HepG2 (cell line): ENCODE measurements around the gene NSD1. TPM values are rescaled to one million over a fixed set of nuclear protein-coding genes. Genes with fewer than 3 reads are reported as not detected.

ENCODE experiments used
- FOXA1 ChIP-seq, 2 experiments: fragments of 450-650 bp in 1 of 2; sonication (generic) in 1 of 2; formaldehyde crosslinking in 1 of 2; IDR thresholded peaks; 2 replicates each; pipeline versions ENCODE4 v1.4.0 to v1.6.1; 2016 to 2020; ENCODE audit warnings: missing genetic modification reagents in 1 of 2
- HES4 ChIP-seq: sonication (generic); formaldehyde crosslinking; IDR thresholded peaks from 2 replicates; pipeline ENCODE4 v1.9.0; 2021; ENCODE audit warnings: mild to moderate bottlenecking, missing genetic modification reagents, borderline replicate concordance
- MEIS1 ChIP-seq: sonication (generic); formaldehyde crosslinking; IDR thresholded peaks from 2 replicates; pipeline ENCODE4 v1.9.0; 2021; ENCODE audit warnings: mild to moderate bottlenecking, missing genetic modification reagents, moderate library complexity, borderline replicate concordance
- PHF5A ChIP-seq: IDR thresholded peaks from one replicate; pipeline ENCODE4 v1.6.1; 2018; ENCODE audit warnings: low read depth, missing genetic modification reagents; ENCODE audit not compliant: unreplicated experiment
- PHF8 ChIP-seq: sonication (generic); formaldehyde crosslinking; IDR thresholded peaks from 2 replicates; pipeline ENCODE4 v1.5.0; 2020; ENCODE audit warnings: missing genetic modification reagents
- SIX4 ChIP-seq: sonication (generic); formaldehyde crosslinking; IDR thresholded peaks from 2 replicates; pipeline ENCODE4 v1.4.0; 2020; ENCODE audit warnings: missing genetic modification reagents
- SMC3 ChIP-seq: IDR thresholded peaks from 2 replicates; pipeline ENCODE4 v1.6.1; 2011; ENCODE audit warnings: low read length, improper control_type of control experiment
- TEAD3 ChIP-seq: optimal IDR thresholded peaks from 2 replicates; pipeline ENCODE3; 2016; ENCODE audit warnings: borderline replicate concordance
- TMF1 ChIP-seq: sonication (generic); formaldehyde crosslinking; IDR thresholded peaks from 2 replicates; pipeline ENCODE4 v1.8.1; 2022; ENCODE audit warnings: low read depth, missing genetic modification reagents
- ZFP37 ChIP-seq: sonication (generic); formaldehyde crosslinking; IDR thresholded peaks from 2 replicates; pipeline ENCODE4 v1.4.0; 2020; ENCODE audit warnings: missing genetic modification reagents, borderline replicate concordance
- ZNF740 ChIP-seq: sonication (generic); formaldehyde crosslinking; IDR thresholded peaks from 2 replicates; pipeline ENCODE4 v1.4.0; 2020; ENCODE audit warnings: missing genetic modification reagents
- ZNF761 ChIP-seq: sonication (generic); formaldehyde crosslinking; conservative IDR thresholded peaks from 2 replicates; pipeline ENCODE4 v1.4.0; 2020; ENCODE audit warnings: mild to moderate bottlenecking, missing genetic modification reagents
- ZNF891 ChIP-seq: sonication (generic); formaldehyde crosslinking; IDR thresholded peaks from 2 replicates; pipeline ENCODE4 v1.5.0; 2020; ENCODE audit warnings: mild to moderate bottlenecking, missing genetic modification reagents
- polyA plus RNA-seq, 8 experiments: library from polyadenylated mRNA; depleted of rRNA in 3 of 8; stranded (reverse) in 7 of 8; unstranded in 1 of 8; fragments of >200 nt; fragmentation: Illumina TruSeq in 4 of 8; extraction: Trizol in 4 of 8; gene quantifications; 2 replicates each; pipeline versions ENCODE4 v1.2.1 to v1.2.3, GENCODE V29; 2011 to 2016; ENCODE audit warnings: low read depth in 4 of 8, missing spikeins in 1 of 8, mixed read lengths in 1 of 8; ENCODE audit not compliant: insufficient read depth in 1 of 8
- total RNA-seq, 5 experiments: library from RNA; depleted of rRNA; stranded (reverse); fragments of >200 nt; fragmentation: Illumina TruSeq; extraction: Trizol; gene quantifications; 2 replicates each; pipeline ENCODE4 v1.2.3, GENCODE V29; 2016; ENCODE audit warnings: low read depth in 1 of 5
- TF ChIP-seq, protein P1 (sequence below), 2 experiments: sonication (generic) in 1 of 2; formaldehyde crosslinking in 1 of 2; IDR thresholded peaks; 2 replicates each; pipeline versions ENCODE4 v1.4.0 to v1.6.1; 2018 to 2020; ENCODE audit warnings: missing genetic modification reagents in 2 of 2, borderline replicate concordance in 1 of 2, low read depth in 1 of 2, mild to moderate bottlenecking in 1 of 2, missing biosample characterization in 1 of 2
- TF ChIP-seq, protein P2 (sequence below): sonication (generic); formaldehyde crosslinking; conservative IDR thresholded peaks from 2 replicates; pipeline ENCODE4 v1.8.0; 2022; ENCODE audit warnings: low read depth, missing genetic modification reagents
- TF ChIP-seq, protein P3 (sequence below): sonication (generic); formaldehyde crosslinking; IDR thresholded peaks from 2 replicates; pipeline ENCODE4 v1.5.0; 2020; ENCODE audit warnings: mild to moderate bottlenecking, missing genetic modification reagents
- TF ChIP-seq, protein P4 (sequence below): sonication (generic); formaldehyde crosslinking; IDR thresholded peaks from 2 replicates; pipeline ENCODE4 v1.4.0; 2020; ENCODE audit warnings: missing genetic modification reagents
- TF ChIP-seq, protein P5 (sequence below): sonication (generic); formaldehyde crosslinking; IDR thresholded peaks from 2 replicates; pipeline ENCODE4 v1.5.0; 2020; ENCODE audit warnings: mild to moderate bottlenecking, missing genetic modification reagents, borderline replicate concordance

The NSD1 gene
- total and polyA plus RNA-seq, 2 of the 13 experiments (the other 11 are each of a cell fraction or from before 2014, with no cell fraction given), result 0.01 to 0.09 TPM

DNA sequence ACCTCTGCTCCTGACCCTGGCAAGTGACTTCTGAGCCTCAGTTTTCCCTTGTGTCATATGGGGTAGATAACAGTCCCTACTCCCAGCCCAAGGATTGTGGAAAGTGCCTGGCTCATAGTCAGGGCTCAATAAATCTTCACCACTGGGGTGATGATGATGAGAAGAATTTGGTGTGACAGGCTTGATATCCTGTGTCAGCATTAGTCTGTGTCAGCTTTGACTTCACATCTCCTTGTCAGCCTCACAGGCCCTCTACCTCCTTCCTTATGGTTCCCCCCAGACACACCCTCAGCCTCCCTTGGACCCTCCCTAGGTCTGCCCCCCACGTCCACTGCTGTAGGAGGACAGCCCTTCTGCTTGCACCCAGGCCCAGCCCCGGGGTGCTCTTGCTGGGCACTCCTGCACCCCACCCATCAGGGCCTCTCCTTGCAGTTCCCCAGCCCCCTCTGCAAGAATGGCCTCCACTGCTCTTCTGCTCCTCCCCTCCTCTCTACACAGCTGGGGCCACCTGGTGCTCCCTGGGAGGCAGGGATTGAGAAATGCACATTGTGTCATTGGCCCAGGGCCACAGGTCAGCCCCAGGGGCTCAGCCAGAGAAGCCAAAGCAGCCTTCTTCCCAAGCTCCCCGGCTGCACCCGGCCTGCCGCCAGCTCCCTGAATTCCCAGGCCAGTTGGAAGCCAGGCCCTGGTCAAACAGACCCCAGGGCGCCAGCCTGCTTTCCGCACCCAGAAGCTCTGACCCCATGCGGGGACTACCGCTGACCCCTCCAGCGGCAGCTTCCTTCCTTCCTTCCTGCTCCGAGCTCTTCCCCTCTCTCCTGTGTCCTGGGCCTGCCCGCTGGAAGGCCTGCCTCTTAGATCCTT is 39.1 kb upstream of the NSD1 start (continued):
- TF ChIP-seq, protein P1, sequence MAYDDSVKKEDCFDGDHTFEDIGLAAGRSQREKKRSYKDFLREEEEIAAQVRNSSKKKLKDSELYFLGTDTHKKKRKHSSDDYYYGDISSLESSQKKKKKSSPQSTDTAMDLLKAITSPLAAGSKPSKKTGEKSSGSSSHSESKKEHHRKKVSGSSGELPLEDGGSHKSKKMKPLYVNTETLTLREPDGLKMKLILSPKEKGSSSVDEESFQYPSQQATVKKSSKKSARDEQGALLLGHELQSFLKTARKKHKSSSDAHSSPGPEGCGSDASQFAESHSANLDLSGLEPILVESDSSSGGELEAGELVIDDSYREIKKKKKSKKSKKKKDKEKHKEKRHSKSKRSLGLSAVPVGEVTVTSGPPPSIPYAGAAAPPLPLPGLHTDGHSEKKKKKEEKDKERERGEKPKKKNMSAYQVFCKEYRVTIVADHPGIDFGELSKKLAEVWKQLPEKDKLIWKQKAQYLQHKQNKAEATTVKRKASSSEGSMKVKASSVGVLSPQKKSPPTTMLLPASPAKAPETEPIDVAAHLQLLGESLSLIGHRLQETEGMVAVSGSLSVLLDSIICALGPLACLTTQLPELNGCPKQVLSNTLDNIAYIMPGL (CRISPR knock-in tag; IDR thresholded peaks at IDR 0.05; ENCODE audit: borderline replicate concordance in 1 of 2, low read depth in 1 of 2), result peak in 1 of 2 experiments; percentile 45; a peak in 1 of 4 replicates
- TF ChIP-seq TMF1 (CRISPR knock-in tag), result no peak
- TF ChIP-seq HES4 (CRISPR knock-in tag), result no peak
- 0 out of 2 replicates have a peak, but pooled peaks have one; percentile 9 for TF ChIP-seq SIX4
- TF ChIP-seq, protein P2, sequence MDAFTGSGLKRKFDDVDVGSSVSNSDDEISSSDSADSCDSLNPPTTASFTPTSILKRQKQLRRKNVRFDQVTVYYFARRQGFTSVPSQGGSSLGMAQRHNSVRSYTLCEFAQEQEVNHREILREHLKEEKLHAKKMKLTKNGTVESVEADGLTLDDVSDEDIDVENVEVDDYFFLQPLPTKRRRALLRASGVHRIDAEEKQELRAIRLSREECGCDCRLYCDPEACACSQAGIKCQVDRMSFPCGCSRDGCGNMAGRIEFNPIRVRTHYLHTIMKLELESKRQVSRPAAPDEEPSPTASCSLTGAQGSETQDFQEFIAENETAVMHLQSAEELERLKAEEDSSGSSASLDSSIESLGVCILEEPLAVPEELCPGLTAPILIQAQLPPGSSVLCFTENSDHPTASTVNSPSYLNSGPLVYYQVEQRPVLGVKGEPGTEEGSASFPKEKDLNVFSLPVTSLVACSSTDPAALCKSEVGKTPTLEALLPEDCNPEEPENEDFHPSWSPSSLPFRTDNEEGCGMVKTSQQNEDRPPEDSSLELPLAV (CRISPR knock-in tag), result no peak
- TF ChIP-seq FOXA1 (IDR thresholded peaks at IDR 0.05), result no peak
- TF ChIP-seq FOXA1 (CRISPR knock-in tag; IDR thresholded peaks at IDR 0.05), result peak; percentile 40
- TF ChIP-seq, protein P3, sequence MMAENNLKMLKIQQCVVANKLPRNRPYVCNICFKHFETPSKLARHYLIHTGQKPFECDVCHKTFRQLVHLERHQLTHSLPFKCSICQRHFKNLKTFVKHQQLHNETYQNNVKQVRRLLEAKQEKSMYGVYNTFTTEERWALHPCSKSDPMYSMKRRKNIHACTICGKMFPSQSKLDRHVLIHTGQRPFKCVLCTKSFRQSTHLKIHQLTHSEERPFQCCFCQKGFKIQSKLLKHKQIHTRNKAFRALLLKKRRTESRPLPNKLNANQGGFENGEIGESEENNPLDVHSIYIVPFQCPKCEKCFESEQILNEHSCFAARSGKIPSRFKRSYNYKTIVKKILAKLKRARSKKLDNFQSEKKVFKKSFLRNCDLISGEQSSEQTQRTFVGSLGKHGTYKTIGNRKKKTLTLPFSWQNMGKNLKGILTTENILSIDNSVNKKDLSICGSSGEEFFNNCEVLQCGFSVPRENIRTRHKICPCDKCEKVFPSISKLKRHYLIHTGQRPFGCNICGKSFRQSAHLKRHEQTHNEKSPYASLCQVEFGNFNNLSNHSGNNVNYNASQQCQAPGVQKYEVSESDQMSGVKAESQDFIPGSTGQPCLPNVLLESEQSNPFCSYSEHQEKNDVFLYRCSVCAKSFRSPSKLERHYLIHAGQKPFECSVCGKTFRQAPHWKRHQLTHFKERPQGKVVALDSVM, result peak; percentile 87
- peak; percentile 49; the same call in 1 of the 2 replicates for TF ChIP-seq MEIS1 (CRISPR knock-in tag)
- no peak for TF ChIP-seq ZNF891 (CRISPR knock-in tag)
- TF ChIP-seq TEAD3 (CRISPR knock-in tag), result peak; percentile 75
- 0 out of 2 replicates have a peak, but pooled peaks have one; percentile 4 for TF ChIP-seq ZNF740 (CRISPR knock-in tag)
- TF ChIP-seq PHF5A, result peak; percentile 86
- TF ChIP-seq, protein P4, sequence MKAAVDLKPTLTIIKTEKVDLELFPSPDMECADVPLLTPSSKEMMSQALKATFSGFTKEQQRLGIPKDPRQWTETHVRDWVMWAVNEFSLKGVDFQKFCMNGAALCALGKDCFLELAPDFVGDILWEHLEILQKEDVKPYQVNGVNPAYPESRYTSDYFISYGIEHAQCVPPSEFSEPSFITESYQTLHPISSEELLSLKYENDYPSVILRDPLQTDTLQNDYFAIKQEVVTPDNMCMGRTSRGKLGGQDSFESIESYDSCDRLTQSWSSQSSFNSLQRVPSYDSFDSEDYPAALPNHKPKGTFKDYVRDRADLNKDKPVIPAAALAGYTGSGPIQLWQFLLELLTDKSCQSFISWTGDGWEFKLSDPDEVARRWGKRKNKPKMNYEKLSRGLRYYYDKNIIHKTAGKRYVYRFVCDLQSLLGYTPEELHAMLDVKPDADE (CRISPR knock-in tag), result no peak
- no peak for TF ChIP-seq ZFP37 (CRISPR knock-in tag)
- no peak; the same call in 1 of the 2 replicates for TF ChIP-seq ZNF761 (CRISPR knock-in tag)
- TF ChIP-seq, protein P5, sequence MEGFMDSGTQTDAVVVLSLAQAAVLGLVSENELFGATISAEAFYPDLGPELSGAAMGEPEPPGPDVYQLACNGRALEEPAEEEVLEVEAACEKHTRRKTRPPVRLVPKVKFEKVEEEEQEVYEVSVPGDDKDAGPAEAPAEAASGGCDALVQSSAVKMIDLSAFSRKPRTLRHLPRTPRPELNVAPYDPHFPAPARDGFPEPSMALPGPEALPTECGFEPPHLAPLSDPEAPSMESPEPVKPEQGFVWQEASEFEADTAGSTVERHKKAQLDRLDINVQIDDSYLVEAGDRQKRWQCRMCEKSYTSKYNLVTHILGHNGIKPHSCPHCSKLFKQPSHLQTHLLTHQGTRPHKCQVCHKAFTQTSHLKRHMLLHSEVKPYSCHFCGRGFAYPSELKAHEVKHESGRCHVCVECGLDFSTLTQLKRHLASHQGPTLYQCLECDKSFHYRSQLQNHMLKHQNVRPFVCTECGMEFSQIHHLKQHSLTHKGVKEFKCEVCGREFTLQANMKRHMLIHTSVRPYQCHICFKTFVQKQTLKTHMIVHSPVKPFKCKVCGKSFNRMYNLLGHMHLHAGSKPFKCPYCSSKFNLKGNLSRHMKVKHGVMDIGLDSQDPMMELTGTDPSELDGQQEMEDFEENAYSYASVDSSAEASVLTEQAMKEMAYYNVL, result peak; percentile 54; the same call in 1 of the 2 replicates
- TF ChIP-seq SMC3, result peak; percentile 10; the same call in 1 of the 2 replicates
- TF ChIP-seq PHF8, result peak; percentile 39; the same call in 1 of the 2 replicates
